SK-N-MC (cell line): ENCODE data around the gene BANP.

Experiments
- DNase-seq: peaks from one replicate; pipeline ENCODE4 v3.0.0-alpha.2; 2011; ENCODE audit warnings: low read depth, low spot score
- H3K27ac ChIP-seq: fragments of 200-600 bp; sonication (generic); 2 replicates; pipeline ENCODE4 v1.5.1; 2016; ENCODE audit warnings: mixed run types
- H3K36me3 ChIP-seq: fragments of 200-600 bp; sonication (generic); 2 replicates; pipeline ENCODE4 v1.6.1; 2017; ENCODE audit warnings: antibody characterized with exemption, low read length, mixed read lengths; ENCODE audit not compliant: insufficient read depth
- H3K4me3 ChIP-seq: fragments of 200-600 bp; sonication (generic); 2 replicates; pipeline ENCODE4 v1.5.1; 2016
- H3K9ac ChIP-seq: fragments of 200-600 bp; sonication (generic); 2 replicates; pipeline ENCODE4 v1.8.0; 2017; ENCODE audit warnings: mixed run types, mixed read lengths; ENCODE audit not compliant: insufficient read length
- H3K9me3 ChIP-seq: fragments of 200-600 bp; sonication (generic); 2 replicates; pipeline ENCODE4 v1.6.1; 2017; ENCODE audit warnings: low read depth, mild to moderate bottlenecking, antibody characterized with exemption, low read length, moderate library complexity, mixed read lengths
- EZH2 ChIP-seq: fragments of 200-600 bp; sonication (generic); IDR thresholded peaks from one replicate; pipeline ENCODE4 v1.6.1; 2017; ENCODE audit warnings: antibody characterized with exemption
- FOXP2 ChIP-seq: optimal IDR thresholded peaks from 2 replicates; pipeline ENCODE3; 2011; ENCODE audit warnings: mild to moderate bottlenecking, moderate library complexity; ENCODE audit not compliant: insufficient read depth; ENCODE audit errors: extremely low read length, control extremely low read depth
- POLR2AphosphoS5 ChIP-seq: IDR thresholded peaks from 2 replicates; pipeline ENCODE4 v1.6.1; 2012; ENCODE audit warnings: mild to moderate bottlenecking, low read depth, low read length, borderline replicate concordance

BANP gene

GRCh38 chr16:88066680-88067529 is 115.7 kb downstream of the BANP start:
- Histone ChIP-seq H3K9ac (no peak overlapping the region), H3K27ac (no peak overlapping the region), H3K36me3 (no peaks in the 10 kb centered on the region), H3K9me3 (no peaks in the 10 kb centered on the region), H3K4me3 (no peak overlapping the region)
- TF ChIP-seq POLR2AphosphoS5 (no peak), EZH2 (no peak), FOXP2 (no peak)
- DNase-seq = no peak

DNA sequence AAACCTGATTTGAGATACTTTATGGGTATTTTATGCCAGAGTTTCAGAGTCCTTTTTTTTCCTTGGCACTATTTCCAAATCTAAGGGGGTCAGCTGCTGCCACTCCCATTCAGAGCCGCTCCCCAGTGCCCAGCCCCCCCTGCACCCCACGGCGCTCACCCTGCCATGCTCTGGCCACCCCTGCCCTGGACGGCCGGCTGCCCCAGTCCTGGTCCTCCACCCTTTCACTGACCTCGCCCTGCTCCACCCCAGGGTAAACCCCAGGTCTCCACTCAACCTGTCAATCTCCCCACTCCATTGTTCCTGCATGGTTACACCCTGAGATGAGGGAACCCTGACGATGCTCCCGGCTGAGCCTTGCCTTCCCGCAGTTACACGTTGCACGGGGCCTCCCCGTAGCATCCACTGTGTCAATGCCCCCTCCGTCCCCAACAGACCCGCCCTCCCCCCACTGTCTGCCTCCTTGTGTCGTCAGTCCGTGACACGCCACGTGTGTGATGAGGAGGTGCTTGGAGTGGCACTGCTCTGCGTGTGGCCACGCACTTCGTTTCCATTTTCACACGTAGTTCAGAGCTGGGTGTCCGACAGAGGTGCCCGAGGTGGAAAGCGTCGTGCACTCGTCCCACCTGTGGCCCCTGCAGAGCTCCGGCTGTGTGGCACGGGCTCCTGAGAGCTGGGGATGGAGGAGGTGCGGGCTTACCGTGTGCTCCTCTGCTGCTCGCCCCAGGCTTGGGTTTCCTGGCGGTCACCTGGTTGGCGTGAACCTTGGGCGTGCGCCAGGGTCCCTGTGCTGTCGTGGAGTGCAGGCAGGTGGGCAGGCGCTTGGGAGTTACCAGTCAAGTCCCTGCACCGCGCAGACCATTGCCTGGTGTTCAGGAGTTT is 116.5 kb downstream of the BANP start:
- Histone ChIP-seq H3K27ac (no peak overlapping the region), H3K4me3 (no peak overlapping the region), H3K9me3 (no peaks in the 10 kb centered on the region), H3K9ac (no peak overlapping the region), H3K36me3 (no peaks in the 10 kb centered on the region)
- DNase-seq = no peak
- TF ChIP-seq FOXP2 = no peak
- TF ChIP-seq POLR2AphosphoS5 = no peak
- no peak for TF ChIP-seq EZH2

DNA sequence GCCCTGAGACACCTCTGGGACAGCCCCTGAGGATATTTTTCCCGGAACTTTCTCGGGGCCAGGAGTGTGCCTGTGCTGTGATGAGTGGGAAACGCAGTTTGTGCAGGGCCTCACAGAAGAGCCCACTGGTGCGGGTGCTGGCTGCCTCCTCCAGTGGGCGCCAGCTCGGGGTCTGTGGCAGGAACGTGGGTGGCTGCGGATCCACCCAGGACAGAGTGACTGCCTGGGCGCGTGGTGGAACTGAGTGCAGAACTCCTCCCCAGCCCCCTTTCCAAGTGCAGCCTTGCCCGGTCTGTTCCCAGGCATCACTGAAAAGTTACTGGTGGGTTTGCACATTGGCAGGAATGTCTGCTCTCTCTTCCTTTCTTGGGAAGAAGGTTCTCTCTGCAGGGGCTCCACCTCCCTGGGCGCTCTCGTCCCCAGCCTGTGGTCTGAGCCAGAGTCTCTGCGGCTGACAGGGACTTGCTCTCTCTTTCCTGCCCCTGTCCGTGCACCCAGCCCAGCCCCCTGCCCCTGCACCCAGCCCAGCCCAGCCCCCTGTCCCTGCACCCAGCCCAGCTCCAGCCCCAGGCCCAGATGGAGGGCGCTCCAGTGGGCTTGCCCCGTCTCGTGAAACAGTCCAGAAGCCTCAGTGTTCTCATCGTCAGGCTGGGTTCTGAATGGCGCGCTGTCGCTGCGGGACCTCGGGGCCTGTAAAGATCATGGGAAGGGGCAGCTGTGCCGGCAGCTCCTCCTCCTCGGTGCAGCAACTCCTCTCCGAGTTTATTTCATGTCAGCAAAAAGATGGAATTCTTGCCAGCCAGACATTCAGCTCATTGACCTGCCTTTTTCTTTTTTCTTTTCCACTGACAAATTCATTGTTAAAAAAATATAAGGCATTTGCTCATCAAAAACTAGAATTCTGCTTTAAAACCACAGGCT is 117.5 kb downstream of the BANP start:
- Histone ChIP-seq H3K27ac (no peak overlapping the region), H3K9ac (no peak overlapping the region), H3K9me3 (no peaks in the 10 kb centered on the region), H3K4me3 (no peak overlapping the region), H3K36me3 (no peaks in the 10 kb centered on the region)
- TF ChIP-seq POLR2AphosphoS5 (no peak), FOXP2 (no peak), EZH2 (no peak)
- DNase-seq = no peak

- no peak overlapping the region for H3K4me3 ChIP-seq
- no peaks in the 10 kb centered on the region for H3K9me3 ChIP-seq
- no peaks in the 10 kb centered on the region for H3K36me3 ChIP-seq
- TF ChIP-seq FOXP2 (no peak), EZH2 (no peak), POLR2AphosphoS5 (no peak)
- no peak overlapping the region for H3K9ac ChIP-seq
- H3K27ac ChIP-seq = no peak overlapping the region
- DNase-seq = no peak
These were observed 118.3 kb downstream of the BANP start for GRCh38 chr16:88069397-88070168.

- DNase-seq = no peak
- H3K4me3 ChIP-seq = no peak overlapping the region
- H3K9me3 ChIP-seq = no peaks in the 10 kb centered on the region
- H3K9ac ChIP-seq = no peak overlapping the region
- TF ChIP-seq POLR2AphosphoS5 (no peak), FOXP2 (no peak)
- H3K27ac ChIP-seq = no peak overlapping the region
- H3K36me3 ChIP-seq = no peaks in the 10 kb centered on the region
These were observed 119.1 kb downstream of the BANP start for GRCh38 chr16:88070341-88070740.

- Histone ChIP-seq H3K9ac (no peak overlapping the region), H3K36me3 (no peaks in the 10 kb centered on the region), H3K27ac (no peak overlapping the region), H3K4me3 (no peak overlapping the region), H3K9me3 (no peaks in the 10 kb centered on the region)
- no peak for TF ChIP-seq POLR2AphosphoS5
- TF ChIP-seq FOXP2 = no peak
- no peak for TF ChIP-seq EZH2
- no peak for DNase-seq
These were observed 119.9 kb downstream of the BANP start for GRCh38 chr16:88070989-88071625.

- TF ChIP-seq POLR2AphosphoS5 = no peak
- TF ChIP-seq FOXP2 = no peak
- TF ChIP-seq EZH2 = no peak
- H3K36me3 ChIP-seq = no peaks in the 10 kb centered on the region
- DNase-seq = no peak
- H3K9ac ChIP-seq = no peak overlapping the region
- H3K27ac ChIP-seq = no peak overlapping the region
- no peaks in the 10 kb centered on the region for H3K9me3 ChIP-seq
- no peak overlapping the region for H3K4me3 ChIP-seq
These were observed 120.7 kb downstream of the BANP start for GRCh38 chr16:88071908-88072307.
